ENCODE data around the gene CCDC92.

The CCDC92 gene

DNA sequence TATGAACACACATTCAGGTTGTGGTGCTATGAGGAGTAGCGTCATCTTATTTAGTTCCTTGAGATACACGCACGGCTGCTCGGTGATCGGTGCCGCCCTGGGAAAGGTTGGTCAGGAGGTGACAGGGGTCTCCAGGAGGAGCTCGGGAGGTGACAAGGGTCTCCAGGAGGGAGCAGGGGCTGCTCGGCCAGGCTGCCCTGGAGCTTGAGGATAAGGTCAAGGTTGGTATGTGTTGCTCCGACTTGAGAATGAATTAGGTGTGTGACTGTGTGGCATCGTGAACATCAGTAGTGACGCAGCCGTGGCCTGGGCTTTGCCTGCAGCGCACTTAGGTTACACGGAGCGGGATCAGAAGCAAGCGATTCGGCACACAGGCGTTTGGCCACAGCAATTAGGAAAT lies 36.2 kb downstream of the CCDC92 start:
- no peak for DNase-seq (ENCODE audit: low spot score)
- Histone ChIP-seq H3K27ac (no peak overlapping the region), H3K4me3 (no peak overlapping the region)
- TF ChIP-seq, protein P1, sequence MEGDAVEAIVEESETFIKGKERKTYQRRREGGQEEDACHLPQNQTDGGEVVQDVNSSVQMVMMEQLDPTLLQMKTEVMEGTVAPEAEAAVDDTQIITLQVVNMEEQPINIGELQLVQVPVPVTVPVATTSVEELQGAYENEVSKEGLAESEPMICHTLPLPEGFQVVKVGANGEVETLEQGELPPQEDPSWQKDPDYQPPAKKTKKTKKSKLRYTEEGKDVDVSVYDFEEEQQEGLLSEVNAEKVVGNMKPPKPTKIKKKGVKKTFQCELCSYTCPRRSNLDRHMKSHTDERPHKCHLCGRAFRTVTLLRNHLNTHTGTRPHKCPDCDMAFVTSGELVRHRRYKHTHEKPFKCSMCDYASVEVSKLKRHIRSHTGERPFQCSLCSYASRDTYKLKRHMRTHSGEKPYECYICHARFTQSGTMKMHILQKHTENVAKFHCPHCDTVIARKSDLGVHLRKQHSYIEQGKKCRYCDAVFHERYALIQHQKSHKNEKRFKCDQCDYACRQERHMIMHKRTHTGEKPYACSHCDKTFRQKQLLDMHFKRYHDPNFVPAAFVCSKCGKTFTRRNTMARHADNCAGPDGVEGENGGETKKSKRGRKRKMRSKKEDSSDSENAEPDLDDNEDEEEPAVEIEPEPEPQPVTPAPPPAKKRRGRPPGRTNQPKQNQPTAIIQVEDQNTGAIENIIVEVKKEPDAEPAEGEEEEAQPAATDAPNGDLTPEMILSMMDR (IDR thresholded peaks at IDR 0.05) = no peak

DNA sequence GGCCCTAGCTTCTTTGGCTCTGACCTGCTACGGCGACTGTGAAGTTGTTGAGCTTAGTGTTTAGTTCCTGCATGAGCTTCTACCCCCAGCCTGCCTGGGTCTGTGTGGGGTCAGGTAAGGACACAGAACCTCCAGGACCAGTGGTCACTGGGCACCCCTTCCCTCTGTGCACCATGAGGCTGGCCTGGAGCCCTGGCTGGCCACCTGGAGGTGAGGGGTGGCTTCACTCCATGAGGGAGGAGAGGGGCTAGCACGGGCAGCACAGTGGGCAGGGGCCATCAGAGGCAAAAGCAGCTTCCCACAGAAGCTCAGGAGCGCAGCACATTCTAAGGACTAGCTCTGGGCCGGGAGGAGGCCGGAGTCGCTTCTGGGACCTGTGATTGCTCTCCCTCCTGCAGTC lies 36.7 kb downstream of the CCDC92 start:
- TF ChIP-seq, protein P1 (IDR thresholded peaks at IDR 0.05) = no peak
- Histone ChIP-seq H3K4me3 (no peak overlapping the region), H3K27ac (no peak overlapping the region)
- no peak for DNase-seq (ENCODE audit: low spot score)

DNA sequence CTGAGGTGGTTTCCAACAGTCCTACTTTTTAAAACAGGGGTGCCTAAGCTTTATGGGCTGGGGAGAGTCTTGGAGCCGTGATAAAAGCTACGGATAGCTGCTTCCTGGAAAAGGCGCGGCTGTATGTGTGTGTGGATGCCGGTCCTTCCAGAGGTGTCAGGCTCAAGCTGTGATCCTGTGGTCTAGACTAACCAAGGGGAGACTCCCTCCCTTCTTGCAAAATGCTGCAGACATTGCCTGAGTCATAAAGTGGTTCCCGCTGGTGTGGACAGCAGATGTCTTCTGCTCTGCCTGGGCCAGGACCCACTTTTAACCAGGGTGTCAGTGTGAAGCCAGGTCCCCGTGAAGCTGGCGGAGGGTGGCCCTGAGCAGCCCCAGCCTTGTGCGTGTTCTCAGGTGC lies 37.8 kb downstream of the CCDC92 start:
- no peak for DNase-seq (ENCODE audit: low spot score)
- TF ChIP-seq, protein P1 (IDR thresholded peaks at IDR 0.05) = no peak
- H3K4me3 ChIP-seq = no peak overlapping the region
- no peak overlapping the region for H3K27ac ChIP-seq

DNA sequence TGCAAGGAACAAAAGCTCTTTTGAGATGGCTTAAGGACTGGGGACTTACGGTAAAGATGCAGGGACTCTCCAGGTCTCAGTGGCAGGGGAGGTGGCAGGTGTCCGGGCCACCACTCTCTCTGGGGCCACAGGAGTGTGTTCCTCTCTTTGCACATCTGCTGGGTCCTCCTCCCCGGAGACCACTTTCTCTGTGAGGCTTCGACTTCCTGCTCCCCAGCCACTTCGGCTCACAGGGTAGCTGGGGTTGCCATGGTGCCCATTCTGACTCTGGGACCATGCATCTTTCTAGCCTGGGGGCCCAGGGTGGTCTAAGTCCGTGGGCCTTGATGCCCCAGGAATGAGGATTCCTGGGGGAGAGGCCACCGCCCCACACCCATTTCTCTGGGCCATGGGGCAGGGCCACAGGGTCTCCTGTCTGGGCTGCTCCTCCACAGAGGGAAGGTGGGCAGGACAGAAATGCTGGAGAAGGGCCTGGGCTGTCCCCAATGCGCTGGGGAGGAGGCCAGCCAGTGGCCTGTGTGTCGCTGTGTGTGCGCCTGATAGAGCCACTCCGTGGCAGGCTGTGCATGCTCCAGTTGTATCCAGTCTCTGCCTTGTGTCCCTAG lies 38.5 kb downstream of the CCDC92 start:
- TF ChIP-seq, protein P1 (IDR thresholded peaks at IDR 0.05) = no peak
- no peak for DNase-seq (ENCODE audit: low spot score)
- Histone ChIP-seq H3K27ac (no peak overlapping the region), H3K4me3 (no peak overlapping the region)

DNA sequence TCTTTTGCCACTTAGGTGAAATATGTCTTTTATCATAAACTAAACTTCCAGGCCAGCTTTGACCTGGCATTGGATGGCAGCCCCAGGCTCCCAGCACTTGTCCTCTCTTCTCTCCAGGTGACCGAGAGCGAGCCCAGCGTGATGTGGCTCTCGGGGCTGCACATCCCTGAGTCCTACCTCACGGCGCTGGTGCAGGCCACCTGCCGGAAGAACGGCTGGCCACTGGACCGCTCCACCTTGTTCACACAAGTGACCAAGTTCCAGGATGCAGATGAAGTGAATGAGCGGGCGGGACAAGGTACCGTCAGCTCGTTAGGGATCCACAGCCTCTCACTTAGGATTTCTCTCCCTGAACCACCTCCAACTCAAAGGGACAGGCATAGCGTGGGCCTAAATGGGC lies 39.4 kb downstream of the CCDC92 start:
- no peak overlapping the region for H3K4me3 ChIP-seq
- TF ChIP-seq, protein P1 (IDR thresholded peaks at IDR 0.05) = no peak
- no peak for DNase-seq (ENCODE audit: low spot score)
- no peak overlapping the region for H3K27ac ChIP-seq

DNA sequence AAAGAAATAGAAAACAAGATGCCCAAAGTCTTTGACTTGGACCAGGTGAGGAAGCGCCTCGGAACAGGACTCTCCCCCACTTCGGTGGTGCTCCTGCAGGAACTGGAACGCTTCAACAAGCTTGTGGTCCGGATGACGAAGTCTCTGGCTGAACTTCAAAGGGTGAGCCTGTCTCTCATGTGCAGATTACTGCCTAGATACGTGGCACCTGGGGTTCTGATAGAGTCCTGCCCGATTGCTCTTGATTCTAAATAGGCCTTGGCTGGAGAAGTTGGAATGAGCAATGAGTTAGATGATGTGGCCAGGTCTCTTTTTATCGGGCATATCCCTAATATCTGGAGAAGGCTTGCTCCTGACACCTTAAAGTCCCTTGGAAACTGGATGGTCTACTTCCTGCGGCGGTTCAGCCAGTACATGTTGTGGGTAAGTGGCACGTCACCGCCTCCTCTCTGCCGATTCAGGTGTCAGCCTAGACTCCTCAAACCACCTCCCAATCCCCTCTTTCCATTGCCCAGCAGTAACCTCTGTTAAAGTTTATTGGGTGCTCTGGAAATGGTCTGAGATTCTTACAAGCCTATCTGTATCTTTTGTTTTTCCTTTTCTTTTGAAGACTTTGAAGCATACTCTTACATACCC lies 40.8 kb downstream of the CCDC92 start:
- H3K4me3 ChIP-seq = no peak overlapping the region
- DNase-seq (ENCODE audit: low spot score) = no peak
- no peak overlapping the region for H3K27ac ChIP-seq
- TF ChIP-seq, protein P1 (IDR thresholded peaks at IDR 0.05) = no peak

DNA sequence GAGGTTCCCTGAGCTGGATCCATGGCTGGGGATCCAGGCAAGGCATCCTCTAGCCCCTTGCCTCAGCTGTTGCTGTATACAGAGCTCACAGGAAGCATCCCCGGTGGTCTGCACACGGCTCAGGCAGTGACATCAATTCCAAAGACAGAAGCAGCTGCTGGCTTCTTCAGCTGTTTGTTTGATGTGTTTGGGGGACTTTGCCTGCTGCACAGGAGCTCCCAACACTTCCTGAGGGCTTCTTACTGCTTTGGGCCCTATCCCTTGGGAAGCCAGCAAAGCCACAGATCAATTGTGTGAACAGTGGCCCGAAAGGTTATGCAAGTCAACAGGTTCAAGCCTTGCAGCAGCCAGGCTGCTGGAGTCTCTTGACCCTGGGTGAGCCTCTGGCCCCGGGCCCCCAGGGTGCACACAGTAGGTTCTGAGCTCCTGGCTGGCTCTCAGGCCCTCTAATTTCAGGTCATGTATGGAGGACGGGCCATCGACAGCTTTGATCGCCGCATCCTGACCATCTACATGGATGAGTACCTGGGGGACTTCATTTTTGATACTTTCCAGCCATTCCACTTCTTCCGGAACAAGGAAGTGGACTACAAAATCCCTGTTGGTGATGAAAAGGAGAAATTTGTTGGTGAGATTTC lies 42.6 kb downstream of the CCDC92 start:
- DNase-seq (ENCODE audit: low spot score) = no peak
- Histone ChIP-seq H3K4me3 (no peak overlapping the region), H3K27ac (no peak overlapping the region)
- TF ChIP-seq, protein P1 (IDR thresholded peaks at IDR 0.05) = no peak
